Activated T-helper 2 cell treated with anti-CD3 and anti-CD28 coated beads, Interferon-gamma antibody, Interleukin-2, Interleukin-4, amounts not matched to agents 10 μg/mL and 5 μg/mL and 100 μg/mL, durations not matched to agents 14 hours and 24 hours and 36 hours (primary cell): Measurements from ENCODE around the gene ACTR5. TPM values are rescaled to one million over a fixed set of nuclear protein-coding genes. Genes with fewer than 3 reads are reported as not detected.

Experiments
- DNase-seq: peaks from one replicate; pipeline ENCODE4 v3.0.0; 2021; ENCODE audit warnings: low spot score
- H3K27ac Mint-ChIP-seq: one replicate; pipeline ENCODE4 v1.8.0; 2021; ENCODE audit warnings: mixed read lengths
- H3K27me3 Mint-ChIP-seq: one replicate; pipeline ENCODE4 v1.8.0; 2021; ENCODE audit warnings: low read depth, mixed read lengths
- H3K36me3 Mint-ChIP-seq: one replicate; pipeline ENCODE4 v1.8.0; 2021; ENCODE audit warnings: low read depth, mixed read lengths
- H3K4me1 Mint-ChIP-seq: one replicate; pipeline ENCODE4 v1.8.0; 2021; ENCODE audit warnings: low read depth, mixed read lengths
- H3K4me3 Mint-ChIP-seq: one replicate; pipeline ENCODE4 v1.8.0; 2021; ENCODE audit warnings: low read depth, mild to moderate bottlenecking, moderate library complexity, mixed read lengths
- H3K9me3 Mint-ChIP-seq: one replicate; pipeline ENCODE4 v1.8.0; 2021; ENCODE audit warnings: mixed read lengths
- intact Hi-C: fragments of 100-400 bp; cut with micrococcal nuclease; formaldehyde crosslinking; loops from one replicate; pipeline ENCODE4 v1.15.1; 2023
- total RNA-seq: library from RNA; stranded (reverse); gene quantifications from 2 replicates; pipeline ENCODE4 v1.2.3, GENCODE V29; 2022

The ACTR5 gene
- total RNA-seq, 1 donor from 2014 or later, result 13.2 TPM

GRCh38 chr20:38724626-38725147, 23.6 kb upstream of the ACTR5 start:
- Mint-ChIP-seq H3K36me3 (peaks cover 7% of the 10 kb centered on the region), H3K27ac (no peak overlapping the region), H3K9me3 (peaks cover 4% of the 10 kb centered on the region), H3K4me1 (peaks cover 26% of the 10 kb centered on the region), H3K4me3 (no peak overlapping the region), H3K27me3 (peaks cover 86% of the 10 kb centered on the region)
- no peak for DNase-seq
- intact Hi-C loops, result loop anchor here (5.0 kb wide), 1 partner anchor 37 kb away; no protein-coding TSS in a partner anchor

DNA sequence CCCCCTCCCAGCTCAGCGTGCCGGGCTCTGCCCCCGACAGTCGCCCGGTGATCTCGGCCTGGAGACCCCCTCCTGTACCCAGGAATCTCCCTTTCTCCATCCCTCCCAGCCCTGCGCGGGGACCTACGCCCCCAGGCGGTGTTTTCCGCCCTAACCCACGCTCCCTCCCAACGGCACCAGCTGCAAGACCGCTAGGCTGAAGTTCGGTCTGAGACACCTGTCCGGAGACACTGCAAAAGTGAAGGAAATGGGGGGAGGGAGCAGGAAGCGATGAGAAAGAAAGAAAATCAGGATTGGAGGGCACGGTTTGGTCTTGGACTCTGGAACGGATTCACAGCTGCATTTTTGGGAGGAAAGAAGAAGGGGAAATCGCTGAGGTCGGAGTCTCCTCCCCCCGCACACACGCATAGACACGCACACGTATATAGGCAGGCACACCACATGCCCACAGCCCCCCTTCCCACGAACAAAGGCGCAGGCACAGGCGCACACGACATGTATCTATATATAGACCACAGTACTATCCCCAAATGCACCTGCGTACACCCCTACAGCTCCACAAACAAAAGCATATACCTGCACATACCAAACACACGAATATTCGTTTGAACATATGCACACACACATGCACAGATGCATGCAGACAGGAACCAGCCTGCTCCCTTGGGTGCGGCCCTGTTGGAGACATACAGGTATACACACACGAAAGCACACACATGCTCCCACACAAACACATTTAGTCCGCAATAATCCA, 22.9 kb upstream of the ACTR5 start:
- intact Hi-C loops, result no loop called here
- H3K36me3 Mint-ChIP-seq, result peaks cover 7% of the 10 kb centered on the region
- no peak for DNase-seq
- peaks cover 4% of the 10 kb centered on the region for H3K9me3 Mint-ChIP-seq
- no peak overlapping the region for H3K4me3 Mint-ChIP-seq
- H3K27me3 Mint-ChIP-seq, result peaks cover 88% of the 10 kb centered on the region
- peaks cover 31% of the 10 kb centered on the region for H3K4me1 Mint-ChIP-seq
- peak overlapping the region; percentile 10 for H3K27ac Mint-ChIP-seq

DNA sequence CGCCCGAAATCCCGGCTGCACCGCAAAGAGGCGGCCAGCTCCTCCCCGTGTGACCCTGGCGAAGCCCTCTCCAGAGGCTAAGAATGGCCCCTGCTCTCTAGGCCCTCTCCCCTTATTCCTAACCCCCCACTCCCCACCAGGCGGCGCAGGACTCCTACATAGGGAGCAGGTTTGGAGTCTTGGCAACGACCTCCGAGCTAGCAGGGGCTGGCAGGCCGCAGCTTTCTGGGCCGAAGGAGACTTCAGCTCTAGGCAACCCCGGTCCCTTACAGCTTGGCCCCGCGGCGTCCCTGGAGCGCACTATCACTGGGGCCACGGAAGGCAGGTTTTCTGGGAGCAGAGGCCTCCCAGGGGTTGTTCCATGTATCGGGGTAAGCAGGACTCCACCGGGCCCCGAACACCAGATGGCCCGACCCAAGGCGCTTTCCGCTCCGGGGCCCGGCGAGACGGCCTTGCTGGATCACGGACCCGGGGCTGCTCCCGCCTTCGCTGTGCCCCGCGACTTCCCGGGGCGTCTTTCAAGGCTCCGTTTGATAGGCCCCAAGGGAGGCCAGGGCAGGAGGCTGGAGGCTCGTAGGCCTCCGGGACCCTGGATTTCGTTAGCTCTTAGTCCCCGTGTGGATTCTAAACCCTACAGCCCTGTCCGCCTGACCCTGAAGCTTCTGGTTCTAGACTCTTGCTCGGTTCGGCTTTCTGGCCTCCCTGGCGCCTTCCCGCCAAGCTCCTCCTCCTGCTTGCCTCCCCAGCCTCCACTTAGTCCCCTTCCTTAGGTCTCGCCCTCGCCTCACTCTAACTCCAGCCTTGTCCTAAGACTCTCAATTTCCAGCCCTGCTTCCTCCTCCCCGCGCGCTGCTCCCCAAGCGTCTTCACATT, 22.1 kb upstream of the ACTR5 start:
- intact Hi-C loops, result loop anchor here (2.0 kb wide), 1 partner anchor 1965 kb away; no protein-coding TSS in a partner anchor
- Mint-ChIP-seq H3K36me3 (peaks cover 7% of the 10 kb centered on the region), H3K4me1 (peaks cover 37% of the 10 kb centered on the region), H3K27me3 (peaks cover 87% of the 10 kb centered on the region), H3K4me3 (no peak overlapping the region), H3K27ac (no peak overlapping the region), H3K9me3 (peaks cover 4% of the 10 kb centered on the region)
- peak; percentile 37 for DNase-seq

- Mint-ChIP-seq H3K9me3 (peaks cover 4% of the 10 kb centered on the region), H3K36me3 (peaks cover 7% of the 10 kb centered on the region), H3K4me1 (peaks cover 41% of the 10 kb centered on the region), H3K27me3 (peaks cover 83% of the 10 kb centered on the region), H3K27ac (no peak overlapping the region), H3K4me3 (no peak overlapping the region)
- peak; percentile 46 for DNase-seq
- intact Hi-C loops, result loop anchor here (2.0 kb wide), 1 partner anchor 1964 kb away; no protein-coding TSS in a partner anchor
Observed at GRCh38 chr20:38726804-38727606, 21.3 kb upstream of the ACTR5 start.

GRCh38 chr20:38727607-38728190, 20.6 kb upstream of the ACTR5 start:
- DNase-seq, result no peak
- Mint-ChIP-seq H3K4me1 (peaks cover 41% of the 10 kb centered on the region), H3K27me3 (peaks cover 82% of the 10 kb centered on the region), H3K27ac (peak overlapping the region; percentile 38), H3K36me3 (peaks cover 7% of the 10 kb centered on the region), H3K4me3 (no peak overlapping the region), H3K9me3 (peaks cover 4% of the 10 kb centered on the region)
- intact Hi-C loops, result loop anchor here (2.0 kb wide), 1 partner anchor 1963 kb away; no protein-coding TSS in a partner anchor

DNA sequence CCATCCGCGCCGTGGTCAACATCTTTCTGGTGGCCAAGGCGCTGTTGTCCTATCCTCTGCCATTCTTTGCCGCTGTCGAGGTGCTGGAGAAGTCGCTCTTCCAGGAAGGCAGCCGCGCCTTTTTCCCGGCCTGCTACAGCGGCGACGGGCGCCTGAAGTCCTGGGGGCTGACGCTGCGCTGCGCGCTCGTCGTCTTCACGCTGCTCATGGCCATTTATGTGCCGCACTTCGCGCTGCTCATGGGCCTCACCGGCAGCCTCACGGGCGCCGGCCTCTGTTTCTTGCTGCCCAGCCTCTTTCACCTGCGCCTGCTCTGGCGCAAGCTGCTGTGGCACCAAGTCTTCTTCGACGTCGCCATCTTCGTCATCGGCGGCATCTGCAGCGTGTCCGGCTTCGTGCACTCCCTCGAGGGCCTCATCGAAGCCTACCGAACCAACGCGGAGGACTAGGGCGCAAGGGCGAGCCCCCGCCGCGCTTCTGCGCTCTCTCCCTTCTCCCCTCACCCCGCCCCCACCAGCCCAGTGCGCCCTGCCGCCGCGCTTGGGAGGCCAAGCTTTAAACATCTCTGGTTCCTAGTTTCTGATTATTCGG, 20.0 kb upstream of the ACTR5 start:
- no peak overlapping the region for H3K4me3 Mint-ChIP-seq
- H3K27me3 Mint-ChIP-seq, result peaks cover 80% of the 10 kb centered on the region
- peaks cover 38% of the 10 kb centered on the region for H3K4me1 Mint-ChIP-seq
- H3K27ac Mint-ChIP-seq, result peak overlapping the region; percentile 30
- intact Hi-C loops, result no loop called here
- DNase-seq, result no peak
- H3K36me3 Mint-ChIP-seq, result peaks cover 7% of the 10 kb centered on the region
- peaks cover 4% of the 10 kb centered on the region for H3K9me3 Mint-ChIP-seq

DNA sequence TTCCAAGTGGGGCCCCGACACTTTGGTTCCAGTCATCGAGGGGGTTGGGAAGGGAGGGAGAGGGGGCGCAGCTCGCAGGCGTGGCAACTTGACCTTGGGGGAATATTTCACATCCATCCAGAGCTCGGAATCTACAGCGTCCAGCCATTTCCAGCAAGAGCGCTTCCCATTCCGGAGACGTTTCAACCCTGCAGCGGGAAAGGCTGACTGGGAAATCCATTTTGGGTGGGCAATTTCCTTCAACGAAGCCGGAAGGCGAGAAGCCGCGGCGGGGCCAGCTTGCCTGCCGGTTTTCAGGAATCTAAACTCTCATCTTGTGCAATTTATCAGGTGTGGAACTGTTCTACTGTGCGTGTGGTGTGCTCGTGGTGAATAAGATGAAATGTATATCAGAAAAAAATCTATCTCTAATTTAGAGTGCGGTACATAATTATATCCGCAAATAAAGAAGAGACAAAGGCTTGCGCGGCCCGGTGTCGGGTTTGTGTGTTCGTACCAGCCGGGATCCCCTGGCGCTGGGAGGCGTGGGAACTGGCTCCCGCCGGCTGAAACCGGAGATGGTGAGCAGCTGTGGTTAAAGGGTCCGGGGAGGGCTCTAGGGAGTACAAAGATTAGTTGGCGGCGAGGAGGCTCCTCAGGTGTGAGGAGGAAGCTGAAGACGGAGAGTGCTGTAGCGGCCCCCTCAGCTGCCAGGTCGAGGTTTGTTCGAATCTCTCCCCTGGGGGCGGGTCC, 19.2 kb upstream of the ACTR5 start:
- peaks cover 83% of the 10 kb centered on the region for H3K27me3 Mint-ChIP-seq
- no peak overlapping the region for H3K4me3 Mint-ChIP-seq
- peaks cover 38% of the 10 kb centered on the region for H3K4me1 Mint-ChIP-seq
- H3K9me3 Mint-ChIP-seq, result peaks cover 4% of the 10 kb centered on the region
- peak overlapping the region; percentile 57 for H3K27ac Mint-ChIP-seq
- peaks cover 7% of the 10 kb centered on the region for H3K36me3 Mint-ChIP-seq
- intact Hi-C loops, result no loop called here
- no peak for DNase-seq

GRCh38 chr20:38729767-38730166, 18.5 kb upstream of the ACTR5 start:
- no peak overlapping the region for H3K27ac Mint-ChIP-seq
- peaks cover 7% of the 10 kb centered on the region for H3K36me3 Mint-ChIP-seq
- H3K9me3 Mint-ChIP-seq, result peaks cover 4% of the 10 kb centered on the region
- intact Hi-C loops, result loop anchor here (2.0 to 5.0 kb wide), 3 partner anchors 19 to 163 kb away; partner anchors contain the start of gene ACTR5
- peaks cover 82% of the 10 kb centered on the region for H3K27me3 Mint-ChIP-seq
- peaks cover 38% of the 10 kb centered on the region for H3K4me1 Mint-ChIP-seq
- DNase-seq, result no peak
- no peak overlapping the region for H3K4me3 Mint-ChIP-seq

- intact Hi-C loops, result loop anchor here (2.0 to 5.0 kb wide), 3 partner anchors 18 to 162 kb away; partner anchors contain the start of gene ACTR5
- no peak overlapping the region for H3K4me3 Mint-ChIP-seq
- H3K36me3 Mint-ChIP-seq, result peaks cover 7% of the 10 kb centered on the region
- H3K4me1 Mint-ChIP-seq, result peaks cover 36% of the 10 kb centered on the region
- H3K27ac Mint-ChIP-seq, result peak overlapping the region; percentile 46
- DNase-seq, result no peak
- peaks cover 84% of the 10 kb centered on the region for H3K27me3 Mint-ChIP-seq
- H3K9me3 Mint-ChIP-seq, result peaks cover 4% of the 10 kb centered on the region
Observed at GRCh38 chr20:38730167-38730988, 17.9 kb upstream of the ACTR5 start.

GRCh38 chr20:38730989-38731737, 17.1 kb upstream of the ACTR5 start:
- peak; percentile 62 for DNase-seq
- peaks cover 85% of the 10 kb centered on the region for H3K27me3 Mint-ChIP-seq
- intact Hi-C loops, result loop anchor here (2.0 to 5.0 kb wide), 3 partner anchors 18 to 161 kb away; partner anchors contain the start of gene ACTR5
- H3K36me3 Mint-ChIP-seq, result peaks cover 7% of the 10 kb centered on the region
- peaks cover 33% of the 10 kb centered on the region for H3K4me1 Mint-ChIP-seq
- peaks cover 4% of the 10 kb centered on the region for H3K9me3 Mint-ChIP-seq
- peak overlapping the region; percentile 28 for H3K4me3 Mint-ChIP-seq
- H3K27ac Mint-ChIP-seq, result peak overlapping the region; percentile 46
